IPS-15b (cell line): ENCODE data around the gene HAPLN3.
"Not testable (repeated sequence)": the region's sequence is repeated elsewhere in the genome, so short reads cannot be mapped to it uniquely, and the experiment has no call there.

ENCODE experiments used
- H3K27me3 ChIP-seq: one replicate; pipeline ENCODE4 v1.6.1; 2013; ENCODE audit warnings: low read length; ENCODE audit not compliant: control insufficient read depth, insufficient read depth
- H3K36me3 ChIP-seq: one replicate; pipeline ENCODE4 v1.6.1; 2013; ENCODE audit warnings: low read length; ENCODE audit not compliant: control insufficient read depth, insufficient read depth
- H3K4me1 ChIP-seq: one replicate; pipeline ENCODE4 v1.6.1; 2013; ENCODE audit warnings: mild to moderate bottlenecking, low read length; ENCODE audit not compliant: control insufficient read depth, insufficient read depth
- H3K4me3 ChIP-seq: one replicate; pipeline ENCODE4 v1.5.1; 2013; ENCODE audit warnings: low read depth, low read length
- H3K9ac ChIP-seq: one replicate; pipeline ENCODE4 v1.6.1; 2013; ENCODE audit warnings: low read depth, mild to moderate bottlenecking, low read length
- H3K9me3 ChIP-seq: one replicate; pipeline ENCODE4 v1.6.1; 2013; ENCODE audit warnings: mild to moderate bottlenecking, low read length; ENCODE audit not compliant: control insufficient read depth, insufficient read depth

HAPLN3 gene, protein sequence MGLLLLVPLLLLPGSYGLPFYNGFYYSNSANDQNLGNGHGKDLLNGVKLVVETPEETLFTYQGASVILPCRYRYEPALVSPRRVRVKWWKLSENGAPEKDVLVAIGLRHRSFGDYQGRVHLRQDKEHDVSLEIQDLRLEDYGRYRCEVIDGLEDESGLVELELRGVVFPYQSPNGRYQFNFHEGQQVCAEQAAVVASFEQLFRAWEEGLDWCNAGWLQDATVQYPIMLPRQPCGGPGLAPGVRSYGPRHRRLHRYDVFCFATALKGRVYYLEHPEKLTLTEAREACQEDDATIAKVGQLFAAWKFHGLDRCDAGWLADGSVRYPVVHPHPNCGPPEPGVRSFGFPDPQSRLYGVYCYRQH

DNA sequence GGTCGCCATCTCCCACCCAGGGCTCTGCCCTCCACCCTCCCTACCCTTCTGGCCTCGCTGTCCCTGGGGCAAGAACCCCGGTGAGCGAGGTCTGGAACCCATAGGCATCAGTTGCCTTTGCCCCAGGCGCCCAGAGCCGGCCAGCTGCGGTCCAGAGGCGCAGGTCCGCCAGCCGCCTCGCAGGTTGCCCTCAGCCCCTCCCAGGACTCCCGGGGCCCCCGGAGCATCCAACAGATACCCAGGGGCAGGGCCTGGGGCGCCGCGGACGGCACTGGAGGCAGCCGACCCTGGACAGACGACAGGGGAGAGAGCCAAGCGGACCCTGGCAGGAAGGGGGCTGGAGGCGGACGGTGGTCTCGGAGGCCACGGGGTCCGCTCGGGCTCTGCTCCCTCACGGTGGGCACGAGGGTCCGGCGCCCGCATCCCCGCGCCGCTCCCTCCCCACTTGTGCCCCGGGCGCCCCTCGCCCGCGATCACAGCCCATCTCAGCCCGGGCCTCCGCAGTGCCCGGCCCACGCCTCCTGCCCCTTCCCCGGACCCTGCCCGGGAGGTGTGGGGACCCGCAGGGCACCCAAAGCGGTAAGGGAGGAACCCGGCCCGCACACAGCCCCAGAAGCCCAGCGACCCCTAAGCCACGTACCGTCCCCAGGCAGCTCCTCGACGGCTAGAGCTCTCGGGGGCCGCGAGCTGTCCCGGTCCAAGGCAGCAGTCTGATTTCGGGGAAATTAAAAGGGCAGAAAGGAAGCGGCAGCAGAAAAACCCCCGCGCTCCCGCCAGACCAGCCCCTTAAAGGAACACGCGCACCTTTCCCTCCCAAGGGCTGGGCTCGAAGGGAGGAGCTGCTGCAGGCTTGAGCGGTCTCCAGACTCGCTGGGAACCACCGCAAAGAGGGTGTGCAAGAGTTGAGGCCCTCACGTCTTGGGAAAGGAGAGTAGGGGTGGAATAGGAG, at the start of gene HAPLN3:
HAPLN3 (minus strand) TSS at position 726 of the 949 bp plus-strand sequence. CDS start 8,246 bp downstream, outside the sequence.
- Histone ChIP-seq H3K4me3 (peak within 1 kb of the TSS; percentile 82), H3K36me3 (peaks cover 23% of the 10 kb centered on the region), H3K9me3 (no peaks in the 10 kb centered on the region), H3K9ac (peak within 1 kb of the TSS; percentile 54), H3K4me1 (peaks cover 14% of the 10 kb centered on the region), H3K27me3 (peaks cover 7% of the 10 kb centered on the region)

DNA sequence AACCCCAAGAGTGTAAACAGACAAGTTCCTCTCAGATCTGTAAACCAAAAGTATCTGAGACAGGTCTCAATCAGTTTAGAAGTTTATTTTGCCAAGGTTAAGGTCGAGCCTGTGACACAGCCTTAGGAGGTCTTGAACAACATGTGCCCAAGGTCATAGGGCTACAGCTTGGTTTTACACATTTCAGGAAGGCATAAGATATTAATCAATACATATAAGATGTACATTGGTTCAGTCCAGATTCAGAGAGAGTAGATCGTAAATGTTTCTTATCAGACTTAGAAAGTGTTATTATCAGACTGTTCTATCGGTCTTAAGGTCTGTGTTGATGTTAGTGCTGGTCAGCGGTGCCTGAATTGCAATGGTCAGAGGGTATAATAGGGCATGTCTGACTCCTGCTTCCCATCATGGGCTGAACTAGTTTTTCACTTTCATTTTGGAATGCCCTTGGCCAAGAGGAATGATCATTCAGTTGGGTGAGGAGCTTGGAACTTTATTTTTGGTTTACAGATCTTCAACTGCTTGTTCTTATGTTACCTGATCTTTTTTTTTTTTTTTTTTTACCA, 44.8 kb upstream of the HAPLN3 start:
- no peaks in the 10 kb centered on the region for H3K27me3 ChIP-seq
- no peak overlapping the region for H3K9ac ChIP-seq
- H3K36me3 ChIP-seq: no peaks in the 10 kb centered on the region
- no peaks in the 10 kb centered on the region for H3K9me3 ChIP-seq
- peaks cover 12% of the 10 kb centered on the region for H3K4me1 ChIP-seq
- no peak overlapping the region for H3K4me3 ChIP-seq

DNA sequence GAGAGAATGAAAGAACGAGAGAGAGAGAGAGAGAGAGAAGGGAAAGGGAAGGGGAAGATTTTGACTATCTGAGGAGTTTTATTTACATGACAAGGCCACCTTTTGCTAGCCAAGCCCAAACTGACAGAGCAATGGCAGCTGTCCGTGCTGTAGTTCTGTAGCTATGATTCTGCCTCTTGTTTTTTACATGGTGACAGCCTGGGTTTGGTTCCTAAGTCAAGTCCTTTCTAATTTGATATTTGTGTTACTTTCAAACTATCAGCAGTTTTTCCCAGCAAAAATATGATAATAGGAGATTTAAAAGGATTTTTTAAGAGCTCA, 44.1 kb upstream of the HAPLN3 start:
- H3K4me1 ChIP-seq: peaks cover 12% of the 10 kb centered on the region
- no peaks in the 10 kb centered on the region for H3K9me3 ChIP-seq
- no peak overlapping the region for H3K4me3 ChIP-seq
- H3K36me3 ChIP-seq: no peaks in the 10 kb centered on the region
- H3K27me3 ChIP-seq: no peaks in the 10 kb centered on the region
- H3K9ac ChIP-seq: no peak overlapping the region

DNA sequence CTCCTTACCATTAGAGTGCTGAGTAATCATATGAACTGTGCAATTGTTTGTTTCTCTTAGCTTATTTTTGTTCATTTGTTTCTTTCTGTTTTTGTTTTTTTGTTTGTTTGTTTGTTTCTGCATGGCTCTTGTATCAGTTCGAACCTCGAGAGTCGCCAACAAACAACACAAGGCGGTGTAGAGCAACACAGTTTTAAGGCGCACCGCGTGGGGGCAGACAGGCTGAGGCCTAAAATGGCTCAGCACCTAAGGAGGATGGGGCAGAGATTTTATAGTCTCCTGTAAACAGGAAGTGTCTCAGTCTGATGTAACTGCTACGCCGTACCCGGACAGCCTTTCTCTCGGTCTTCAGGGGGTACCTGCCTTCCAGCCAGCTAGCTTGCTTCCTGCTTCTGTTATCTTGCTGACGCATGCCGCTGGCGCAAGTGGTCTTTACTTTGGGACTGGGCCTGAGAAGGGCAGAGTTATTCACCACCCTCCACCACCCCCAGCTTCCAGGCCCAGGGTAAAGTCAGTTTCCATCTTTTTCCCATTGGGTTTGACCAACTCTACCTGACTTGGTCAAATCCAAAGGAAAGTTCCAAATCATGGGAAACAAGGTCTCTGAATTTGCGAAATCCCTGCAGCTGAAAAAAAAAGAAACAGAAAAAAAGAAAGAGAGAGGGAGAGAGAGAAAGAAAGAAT, 43.6 kb upstream of the HAPLN3 start:
- Histone ChIP-seq H3K9me3 (no peaks in the 10 kb centered on the region), H3K36me3 (no peaks in the 10 kb centered on the region), H3K4me3 (no peak overlapping the region), H3K4me1 (peaks cover 12% of the 10 kb centered on the region), H3K9ac (no peak overlapping the region), H3K27me3 (no peaks in the 10 kb centered on the region)

DNA sequence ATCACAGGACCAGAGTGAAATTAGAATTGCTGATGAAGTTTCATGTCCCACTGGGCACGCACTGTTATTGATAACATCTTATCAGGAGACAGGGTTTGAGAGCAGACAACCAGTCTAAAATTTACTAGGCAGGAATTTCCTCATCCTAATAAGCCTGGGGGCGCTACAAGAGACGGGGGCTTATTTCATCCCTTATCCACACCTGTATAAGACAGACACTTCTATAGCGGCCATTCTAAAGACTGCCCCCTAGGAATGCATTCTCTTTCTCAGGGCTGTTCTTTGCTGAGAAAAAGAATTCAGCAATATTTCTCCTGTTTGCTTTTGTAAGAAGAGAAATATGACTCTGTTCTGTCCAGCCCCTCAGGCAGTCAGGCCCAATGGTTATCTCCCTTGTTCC, 39.1 kb upstream of the HAPLN3 start:
- not testable (repeated sequence) for H3K4me1 ChIP-seq, H3K27me3 ChIP-seq

DNA sequence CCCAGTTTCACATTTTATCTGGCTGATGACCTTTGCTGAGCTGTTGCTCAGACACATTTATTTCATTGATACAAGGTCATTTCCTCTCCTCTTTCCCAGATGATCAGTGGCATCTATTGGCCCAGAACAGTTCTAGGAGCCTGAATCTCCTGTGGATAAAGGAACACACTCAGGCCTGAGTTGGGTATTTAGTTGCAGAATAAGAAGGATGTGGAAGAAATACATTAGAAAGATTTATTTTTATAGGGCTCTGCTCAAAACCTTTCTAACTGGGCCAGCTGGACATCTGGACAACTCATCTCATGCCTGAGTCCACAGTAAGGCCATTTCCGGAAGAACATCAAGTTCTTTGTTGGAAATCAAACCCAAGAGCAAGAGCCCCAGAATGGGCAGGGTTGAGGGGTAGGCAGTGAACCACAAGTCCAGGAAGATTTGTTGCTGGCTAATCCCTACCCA, 37.6 kb upstream of the HAPLN3 start:
- H3K4me3 ChIP-seq: no peak overlapping the region
- H3K9me3 ChIP-seq: no peaks in the 10 kb centered on the region
- H3K27me3 ChIP-seq: no peaks in the 10 kb centered on the region
- no peaks in the 10 kb centered on the region for H3K4me1 ChIP-seq
- no peak overlapping the region for H3K9ac ChIP-seq
- no peaks in the 10 kb centered on the region for H3K36me3 ChIP-seq

More for the DNA sequence above, 39.1 kb upstream of the HAPLN3 start:
- not testable (repeated sequence) for H3K36me3 ChIP-seq, H3K9me3 ChIP-seq, H3K9ac ChIP-seq, H3K4me3 ChIP-seq

DNA sequence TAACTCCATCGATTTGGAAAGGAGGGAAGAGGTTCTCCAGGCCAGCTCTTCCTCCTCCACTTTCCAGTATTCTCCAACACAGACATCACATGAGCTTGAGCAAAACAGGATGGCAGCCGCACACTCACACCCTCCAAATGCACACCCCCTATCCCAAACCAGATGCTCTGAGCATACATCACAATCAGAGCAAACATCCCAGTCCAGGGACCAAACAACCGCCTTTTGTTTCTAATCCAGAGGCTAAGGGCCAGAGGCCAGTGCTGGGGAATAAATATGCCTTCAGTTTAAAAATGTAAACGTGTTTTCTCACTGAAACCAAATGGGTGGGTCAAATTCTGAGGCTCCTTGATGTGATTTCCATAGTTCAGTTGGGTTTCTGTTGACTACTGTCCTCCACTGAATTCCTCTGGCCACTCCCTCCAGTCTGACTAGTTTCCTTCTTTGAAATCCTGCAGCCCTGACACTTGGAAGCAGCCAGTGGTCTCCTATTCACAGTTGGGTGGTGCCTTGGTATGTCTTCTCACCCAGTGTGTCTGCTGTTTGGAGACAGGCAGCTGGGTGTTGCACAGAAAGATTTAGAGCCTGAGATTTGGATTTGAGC, 37.0 kb upstream of the HAPLN3 start:
- no peak overlapping the region for H3K4me3 ChIP-seq
- no peaks in the 10 kb centered on the region for H3K9me3 ChIP-seq
- no peak overlapping the region for H3K9ac ChIP-seq
- no peaks in the 10 kb centered on the region for H3K36me3 ChIP-seq
- no peaks in the 10 kb centered on the region for H3K4me1 ChIP-seq
- no peaks in the 10 kb centered on the region for H3K27me3 ChIP-seq

DNA sequence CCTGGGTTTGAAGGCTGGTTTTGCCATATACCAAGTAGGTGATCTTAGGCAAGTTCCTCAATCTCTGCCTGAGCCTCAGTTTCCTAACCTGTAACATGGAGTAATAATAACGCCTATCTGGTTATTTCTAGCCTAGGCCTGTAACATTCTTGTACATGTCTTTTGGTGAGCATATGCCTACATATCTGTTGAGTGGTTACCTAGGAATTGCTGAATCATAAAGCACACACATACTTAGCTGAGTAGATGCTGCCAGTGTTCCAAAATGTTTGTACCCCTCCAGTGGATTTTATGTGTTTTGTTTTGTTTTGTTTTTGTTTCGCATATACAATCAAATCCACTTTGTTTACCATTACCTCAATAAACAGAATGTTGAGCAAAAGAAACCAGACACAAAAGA, 35.2 kb upstream of the HAPLN3 start:
- no peaks in the 10 kb centered on the region for H3K9me3 ChIP-seq
- H3K4me1 ChIP-seq: no peaks in the 10 kb centered on the region
- H3K4me3 ChIP-seq: no peak overlapping the region
- H3K36me3 ChIP-seq: no peaks in the 10 kb centered on the region
- H3K27me3 ChIP-seq: no peaks in the 10 kb centered on the region
- H3K9ac ChIP-seq: no peak overlapping the region

DNA sequence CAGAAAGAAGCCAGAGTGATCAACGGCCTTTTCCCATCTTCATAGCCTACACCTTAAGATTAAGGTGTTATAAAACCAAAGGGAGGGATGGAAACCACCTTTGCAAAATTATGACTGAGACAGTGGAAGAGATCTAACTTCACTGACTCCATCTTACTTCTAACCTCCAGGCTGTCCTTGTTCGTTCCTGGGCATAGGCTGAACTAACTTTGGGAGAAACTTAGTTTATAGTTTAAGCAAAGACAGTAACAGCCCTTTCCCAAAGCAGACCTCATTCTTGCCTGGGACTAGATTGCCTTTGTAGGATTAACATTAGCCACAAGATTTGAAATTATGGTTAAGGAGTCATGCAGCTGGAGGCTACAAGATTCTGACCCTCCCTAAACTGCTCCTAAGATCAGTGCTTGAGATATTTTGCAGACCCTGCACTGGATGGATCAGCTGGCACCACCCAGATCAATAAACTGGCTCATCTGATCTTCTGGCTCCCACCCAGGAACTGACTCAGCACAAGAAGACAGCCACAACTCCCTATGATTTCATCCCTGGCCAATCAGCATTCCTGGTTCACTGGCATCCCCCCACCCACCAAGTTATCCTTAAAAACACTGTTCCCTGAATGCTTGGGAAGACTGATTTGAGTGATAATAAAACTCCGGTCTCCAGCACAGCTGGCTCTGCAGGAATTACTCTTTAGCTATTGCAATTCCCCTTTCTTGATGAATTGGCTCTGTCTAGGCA, 34.2 kb upstream of the HAPLN3 start:
- H3K36me3 ChIP-seq, H3K9me3 ChIP-seq, H3K27me3 ChIP-seq, H3K4me3 ChIP-seq, H3K4me1 ChIP-seq, H3K9ac ChIP-seq: not testable (repeated sequence)

DNA sequence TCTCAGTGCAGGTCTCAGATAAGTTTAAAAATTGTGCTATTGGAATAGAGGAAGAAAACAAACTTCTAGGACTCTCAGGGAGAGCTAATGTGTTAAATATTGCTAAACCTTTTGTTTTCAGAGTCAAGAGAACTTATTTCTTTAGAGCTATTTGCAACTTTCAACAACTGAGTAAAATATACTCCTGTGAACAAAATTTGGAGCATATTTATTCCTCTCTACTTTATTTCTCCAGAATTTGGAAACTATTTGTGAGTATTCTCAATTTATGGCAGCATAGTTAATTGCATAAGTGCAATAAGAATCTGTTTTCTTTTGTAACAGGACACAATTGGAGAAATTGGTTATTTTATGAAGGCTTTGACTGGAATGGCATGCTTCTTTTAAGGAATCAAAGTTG, 32.8 kb upstream of the HAPLN3 start:
- H3K4me3 ChIP-seq, H3K27me3 ChIP-seq: not testable (repeated sequence)

DNA sequence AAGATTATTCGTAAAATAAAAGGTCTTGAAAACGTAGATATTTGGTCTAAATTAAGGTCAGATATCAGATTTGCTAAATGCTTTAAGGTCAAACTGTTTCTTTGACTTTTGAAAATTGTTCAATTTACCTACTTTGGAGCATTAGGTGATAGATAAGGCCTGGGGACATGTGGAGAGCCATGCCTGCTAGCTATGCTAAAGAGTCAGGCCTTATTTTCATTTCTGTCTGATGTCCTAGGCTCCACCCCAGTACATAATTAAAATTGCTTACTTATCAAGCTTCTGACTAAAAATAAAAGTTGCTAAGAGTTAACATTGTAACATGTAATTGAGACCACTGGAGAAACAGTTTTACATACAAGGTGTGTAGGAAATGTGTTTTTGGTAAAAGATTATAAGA, 30.3 kb upstream of the HAPLN3 start:
- not testable (repeated sequence) for H3K36me3 ChIP-seq, H3K4me1 ChIP-seq, H3K27me3 ChIP-seq

More for the DNA sequence above, 32.8 kb upstream of the HAPLN3 start:
- not testable (repeated sequence) for H3K9me3 ChIP-seq, H3K4me1 ChIP-seq, H3K36me3 ChIP-seq, H3K9ac ChIP-seq

More for the DNA sequence above, 30.3 kb upstream of the HAPLN3 start:
- H3K9ac ChIP-seq, H3K4me3 ChIP-seq, H3K9me3 ChIP-seq: not testable (repeated sequence)
